NCI-H82 (cell line): ENCODE measurements around the gene PRLHR.

Source experiments
- DNase-seq: peaks from one replicate; lab custom pipeline; 2025; lab: John Stamatoyannopoulos, UW

PRLHR gene

GRCh38 chr10:118587881-118588651, 7.4 kb downstream of the PRLHR start:
- no peak for DNase-seq

- no peak for DNase-seq
Measured at GRCh38 chr10:118586911-118587310, 8.5 kb downstream of the PRLHR start.

DNA sequence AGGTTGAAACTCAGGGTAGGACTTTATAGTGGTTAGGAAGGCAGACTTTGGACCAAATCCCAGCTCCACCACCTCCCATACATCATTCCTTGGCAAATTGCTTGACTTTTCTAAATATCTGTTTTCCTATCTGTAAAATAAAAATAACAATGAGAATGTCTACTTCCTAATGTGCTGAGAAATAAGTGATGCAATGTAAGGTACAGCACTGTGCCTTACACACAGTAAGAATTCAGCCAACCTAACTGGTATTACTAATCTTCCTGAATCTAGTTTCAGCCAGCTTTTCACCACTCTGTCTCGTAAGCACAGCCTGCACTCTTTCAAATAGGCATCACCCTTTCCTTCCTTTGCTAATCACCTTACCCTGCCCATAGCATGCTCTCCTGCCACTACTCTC, 9.7 kb downstream of the PRLHR start:
- no peak for DNase-seq

DNA sequence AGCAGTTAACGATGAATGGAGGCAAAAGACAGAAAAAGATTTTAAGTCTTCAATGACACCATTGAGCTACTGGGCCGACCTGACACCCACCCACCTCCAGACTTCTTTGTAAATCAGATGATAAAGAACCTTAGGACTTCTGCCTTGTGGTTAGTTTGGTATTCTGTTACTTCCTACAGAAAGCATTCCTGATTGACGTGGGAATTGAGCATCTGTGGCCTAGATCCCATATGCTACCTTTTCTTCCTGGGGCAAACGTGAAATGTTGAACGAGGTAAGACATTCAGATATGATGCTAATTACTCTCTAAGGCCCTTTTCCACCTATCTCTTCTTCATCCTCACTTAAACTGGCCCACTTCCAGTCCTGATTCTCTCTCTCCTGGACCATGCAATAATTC, 10.2 kb downstream of the PRLHR start:
- DNase-seq, result no peak

DNA sequence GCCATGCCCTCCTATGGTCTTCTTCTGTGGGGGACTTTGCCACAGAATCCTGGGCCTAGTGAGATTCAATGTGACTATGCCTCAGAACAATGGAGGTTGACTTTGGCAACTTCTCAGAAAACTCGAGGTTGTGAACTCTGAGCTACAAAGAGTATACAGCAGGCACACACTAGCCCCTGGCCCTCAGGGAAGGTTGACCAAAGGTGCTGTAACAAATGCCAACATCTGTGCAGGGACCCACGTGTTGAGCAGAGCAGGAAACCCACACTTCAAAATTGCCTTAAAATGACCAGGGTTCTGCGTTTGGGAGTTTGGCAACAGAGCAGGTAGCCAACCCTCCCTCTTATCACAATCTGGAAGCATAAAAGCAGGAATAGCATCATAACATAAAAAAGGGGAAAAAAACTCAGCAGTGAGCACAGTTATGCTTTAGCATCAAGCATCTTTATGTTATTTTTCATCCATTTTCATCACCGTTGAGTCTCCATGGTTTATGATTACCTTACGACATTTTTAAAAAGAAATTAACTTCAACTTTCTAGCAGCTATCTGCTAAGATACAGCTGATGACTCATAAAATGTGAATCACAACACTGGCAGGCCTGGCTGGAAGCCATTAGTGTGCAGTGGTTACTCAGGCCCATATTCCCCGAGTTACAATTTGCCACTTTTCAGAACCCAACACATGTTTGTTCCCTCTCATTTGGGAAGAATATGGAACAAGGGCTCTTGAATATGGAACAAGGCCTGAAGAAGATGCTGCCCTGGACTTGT, 11.1 kb downstream of the PRLHR start:
- DNase-seq, result no peak

DNA sequence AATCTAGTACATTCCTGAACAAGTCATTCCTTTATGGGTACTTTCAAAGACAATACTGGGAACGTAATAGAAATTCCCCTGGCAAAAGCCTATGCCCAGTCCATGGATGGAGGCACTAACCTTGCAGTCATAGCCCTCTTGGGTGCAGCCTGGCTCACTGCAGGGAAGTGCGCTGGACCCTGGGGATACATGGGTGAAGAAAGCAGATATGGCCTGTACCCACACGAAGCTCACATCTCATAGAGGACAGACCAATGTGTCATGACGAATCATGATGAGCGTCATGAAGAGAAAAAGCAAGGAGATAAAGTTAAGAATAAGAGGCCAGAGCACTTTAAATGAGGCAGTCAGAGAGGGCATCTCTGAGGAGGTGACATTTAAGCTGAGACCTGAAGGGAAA, 11.8 kb downstream of the PRLHR start:
- DNase-seq, result no peak

DNA sequence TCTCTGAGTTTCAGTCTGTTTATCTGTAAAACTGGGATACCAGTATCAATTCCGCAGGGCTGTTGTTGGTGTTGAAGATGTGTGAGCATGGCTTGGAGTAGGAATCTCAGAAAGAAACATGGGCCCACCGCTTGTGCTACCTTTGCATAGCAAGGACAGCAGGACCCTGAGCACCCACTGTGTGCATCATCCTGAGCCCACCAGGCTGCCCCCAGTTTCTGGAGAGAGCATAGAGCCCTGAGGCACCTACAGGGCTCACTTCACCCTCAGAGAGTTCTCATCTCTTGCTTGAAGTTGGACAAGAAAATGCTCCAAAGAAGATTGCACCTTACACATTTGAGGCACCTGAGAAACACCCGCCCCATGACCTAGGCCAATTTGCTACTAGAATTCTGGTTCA, 12.9 kb downstream of the PRLHR start:
- no peak for DNase-seq

DNA sequence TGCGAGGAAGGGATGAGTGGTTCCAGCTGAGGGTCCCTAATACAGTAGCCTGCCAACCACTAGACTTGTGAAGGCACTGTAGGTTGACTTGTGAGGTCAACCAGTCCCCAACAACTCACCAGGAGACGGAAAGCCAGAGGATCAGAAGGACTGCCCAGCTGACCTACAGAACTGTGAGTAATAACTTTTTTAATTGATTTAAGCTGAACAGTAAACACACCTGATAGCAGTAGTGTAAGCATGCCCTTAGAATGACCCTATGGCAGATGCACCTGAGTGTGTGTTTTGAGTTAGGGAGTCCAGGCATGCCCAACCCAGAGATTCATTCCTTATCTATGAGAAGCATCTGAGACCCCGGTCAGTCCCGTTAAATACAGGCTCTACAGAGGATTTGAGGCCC, 14.1 kb downstream of the PRLHR start:
- no peak for DNase-seq

- no peak for DNase-seq
Measured at GRCh38 chr10:118580702-118581101, 14.7 kb downstream of the PRLHR start.

DNA sequence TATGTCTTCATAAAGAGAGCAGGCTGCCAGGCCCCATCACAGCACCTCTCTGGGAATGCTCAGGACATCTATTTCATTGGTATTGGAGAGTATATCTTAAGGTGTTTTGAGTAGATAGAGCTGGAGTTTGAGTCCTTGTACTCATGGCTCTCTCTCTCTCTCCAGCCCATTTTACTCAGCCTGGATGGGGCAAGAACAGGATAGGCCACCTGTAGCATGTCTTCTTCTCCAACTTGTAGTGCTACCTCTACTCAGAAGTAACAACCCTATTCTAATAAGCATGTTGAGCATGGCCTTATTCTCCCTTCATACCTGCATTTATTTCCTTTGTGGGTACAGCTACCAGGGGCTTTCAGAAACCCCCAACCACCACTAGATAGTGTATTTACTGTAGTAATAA, 21.9 kb downstream of the PRLHR start:
- DNase-seq, result no peak

DNA sequence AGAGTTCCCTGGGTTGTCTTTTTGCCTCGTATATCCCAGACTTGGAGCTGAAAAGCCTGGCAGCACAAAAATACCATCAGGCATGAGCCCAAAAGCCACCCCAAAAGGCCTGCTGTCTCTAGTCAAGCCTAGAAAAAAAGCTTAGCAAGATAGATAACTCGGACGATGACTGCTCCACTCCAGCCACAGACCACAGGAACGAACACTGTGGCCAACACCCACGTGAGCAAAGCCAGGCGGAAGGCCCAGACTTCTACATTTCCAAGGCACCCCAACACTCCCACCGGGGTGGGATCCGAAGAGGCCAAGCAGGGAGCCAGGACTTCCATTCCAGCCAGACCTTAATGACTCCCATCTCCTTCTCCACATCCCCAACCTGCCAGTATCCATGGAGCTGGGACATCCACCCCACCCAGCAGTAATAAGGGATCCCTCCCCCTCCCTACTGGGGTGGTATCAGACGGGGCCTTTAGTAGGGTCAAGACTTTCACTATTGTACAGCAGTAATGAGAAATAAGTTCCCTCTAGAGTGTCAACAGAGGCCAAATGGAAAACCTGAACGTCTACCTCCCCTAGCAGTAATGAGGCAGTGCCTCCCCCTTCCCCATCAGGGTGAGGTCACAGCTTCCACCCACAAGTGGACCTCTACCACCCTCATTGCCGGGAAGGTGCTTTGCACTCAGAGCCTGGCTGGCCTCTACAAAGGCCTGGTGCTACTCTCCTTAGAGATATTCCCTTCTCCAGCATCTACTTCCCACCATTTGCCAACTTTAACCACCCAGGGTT, 23.0 kb downstream of the PRLHR start:
- no peak for DNase-seq

DNA sequence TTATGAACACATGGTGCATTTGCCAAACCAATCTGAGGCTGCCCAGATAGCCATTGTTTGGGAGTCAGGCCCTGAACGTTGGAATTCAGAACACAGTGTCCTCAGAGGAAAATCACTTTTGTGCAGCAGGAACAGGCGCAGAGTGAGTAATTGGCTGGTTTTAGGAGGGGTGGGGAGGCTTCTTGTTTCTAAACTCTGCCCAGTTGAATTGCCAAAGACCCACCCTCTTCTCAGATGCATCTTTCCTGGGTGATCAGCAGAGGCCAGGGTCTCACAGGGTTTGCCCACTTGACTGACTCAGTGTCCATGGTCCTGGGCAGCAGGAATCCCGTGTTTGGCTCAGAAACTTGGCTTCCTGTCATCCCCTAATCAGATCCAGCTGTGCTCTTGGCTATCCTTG, 24.3 kb downstream of the PRLHR start:
- DNase-seq, result no peak

DNA sequence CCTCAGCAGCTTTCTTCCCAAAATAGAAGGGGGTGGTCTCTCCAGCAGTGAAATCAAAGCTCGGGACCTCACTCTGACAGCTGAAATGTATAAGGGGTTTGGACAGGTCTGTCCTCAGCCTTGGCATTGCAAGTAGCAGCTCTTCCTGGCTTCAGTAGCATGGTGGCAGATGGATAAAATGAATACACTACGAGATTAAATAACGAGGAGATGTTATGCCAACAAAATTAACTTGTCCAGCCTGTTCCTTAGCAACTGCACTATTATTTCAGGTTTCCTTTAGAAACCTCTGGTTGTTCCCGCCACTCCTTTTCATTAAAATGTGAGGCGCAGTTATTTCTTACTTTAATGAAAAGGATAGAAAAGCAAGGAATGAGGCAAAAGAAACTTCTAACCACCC, 24.9 kb downstream of the PRLHR start:
- DNase-seq, result no peak

DNA sequence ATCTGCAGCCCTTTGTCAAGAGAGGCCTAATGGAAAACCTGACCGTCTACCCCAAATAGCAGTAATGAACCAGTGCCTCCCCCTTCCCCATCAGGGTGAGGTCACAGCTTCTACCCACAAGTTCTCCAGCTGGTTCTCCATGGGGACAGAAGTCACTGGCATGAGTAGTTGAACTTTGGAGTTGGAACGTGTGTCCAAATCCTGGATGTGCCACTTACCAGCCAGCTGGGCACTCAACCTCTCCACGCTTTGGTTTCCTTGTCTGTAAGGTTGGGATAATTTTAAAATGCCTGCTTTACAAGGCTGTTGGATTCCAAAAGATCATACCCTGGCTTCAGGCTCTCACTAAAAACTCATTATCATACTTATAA, 25.6 kb downstream of the PRLHR start:
- DNase-seq, result no peak

GRCh38 chr10:118569241-118569881, 26.1 kb downstream of the PRLHR start:
- DNase-seq, result no peak

GRCh38 chr10:118568327-118568848, 27.1 kb downstream of the PRLHR start:
- peak; percentile 69 for DNase-seq

- no peak for DNase-seq
Measured at GRCh38 chr10:118567701-118568248, 27.7 kb downstream of the PRLHR start.

GRCh38 chr10:118566911-118567310, 28.5 kb downstream of the PRLHR start:
- no peak for DNase-seq

DNA sequence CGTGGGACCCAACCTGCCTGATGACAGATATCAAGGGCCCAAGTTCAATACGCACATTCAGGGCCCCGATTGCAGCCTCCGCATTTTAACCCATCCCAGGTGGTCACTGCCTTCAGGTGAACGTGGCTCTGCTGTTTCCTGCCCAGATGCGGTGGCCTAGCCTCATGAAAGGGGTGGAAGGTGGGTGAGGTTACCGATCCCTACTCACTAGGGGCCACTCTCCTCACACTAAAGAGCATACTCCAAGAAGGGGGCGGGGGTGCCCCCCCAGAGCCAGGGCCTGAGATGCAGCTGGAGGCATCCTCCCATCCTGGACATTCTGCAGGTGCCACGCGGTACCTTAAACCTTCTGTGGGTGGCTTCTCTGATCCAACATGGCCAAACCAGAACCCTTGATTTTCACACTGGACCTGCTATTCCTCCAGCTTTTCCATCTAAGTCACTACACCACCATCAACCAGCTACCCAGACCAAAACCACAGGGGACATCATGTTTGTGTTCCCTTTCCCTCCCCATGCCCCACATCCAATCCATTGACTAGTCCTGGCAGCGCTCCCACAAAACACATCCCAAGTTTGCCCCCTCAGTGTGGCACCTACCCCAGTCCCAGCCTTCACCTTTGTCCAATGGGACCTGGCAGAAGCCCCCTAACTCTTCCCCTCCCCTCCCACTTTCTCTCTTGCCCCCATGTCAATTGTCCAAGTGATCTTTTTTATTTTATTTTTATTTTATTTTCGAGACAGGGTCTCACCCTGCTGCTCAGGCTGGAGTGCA, 30.0 kb downstream of the PRLHR start:
- no peak for DNase-seq

DNA sequence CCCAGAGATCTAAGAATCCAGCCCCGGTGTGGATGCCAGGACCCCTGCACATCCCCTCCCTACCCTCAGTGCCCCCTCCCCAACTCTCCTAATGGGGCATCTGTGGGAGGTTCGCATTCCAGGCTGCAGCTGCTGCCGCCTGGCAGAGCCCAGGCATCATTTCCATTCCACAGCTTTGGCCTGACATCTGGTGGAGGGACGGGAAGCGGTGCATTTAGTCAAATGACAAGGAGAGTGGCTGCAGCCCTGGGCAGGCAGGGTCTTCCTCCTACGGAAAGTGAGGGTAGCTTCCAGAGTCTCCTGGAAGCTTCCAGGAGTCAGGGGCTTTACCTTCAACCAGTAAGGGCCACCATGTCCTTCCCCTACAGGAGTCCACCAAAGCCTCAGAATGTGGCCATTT, 30.8 kb downstream of the PRLHR start:
- peak; percentile 43 for DNase-seq

- DNase-seq, result no peak
Measured at GRCh38 chr10:118564114-118564513, 31.3 kb downstream of the PRLHR start.
